CD4-positive, alpha-beta T cell (primary cell): Measurements from ENCODE around the gene SDF2L1. TPM values are rescaled to one million over a fixed set of nuclear protein-coding genes. Genes with fewer than 3 reads are reported as not detected.
"Not testable (repeated sequence)": the region's sequence is repeated elsewhere in the genome, so short reads cannot be mapped to it uniquely, and the experiment has no call there.

Experiments
- ATAC-seq: fragments of 200-7000 bp; cut with Tn5 transposase; one replicate; pipeline ENCODE4 v1.10.0; 2022; ENCODE audit warnings: mild to moderate bottlenecking; ENCODE audit not compliant: poor library complexity
- CTCF ChIA-PET: fragments of 350-600 bp; sonication (Branson Sonifier 250); formaldehyde crosslinking; loops from one replicate; lab custom pipeline; 2021; ENCODE audit warnings: antibody characterized with exemption, inconsistent platforms; lab: Charles Lee
- POLR2A ChIA-PET: fragments of 350-600 bp; sonication (Branson Sonifier 250); formaldehyde crosslinking; loops from one replicate; lab custom pipeline; 2021; ENCODE audit warnings: antibody characterized with exemption, inconsistent platforms; lab: Charles Lee
- DNase-seq, 14 experiments: peaks; one replicate each; pipeline ENCODE4 v3.0.0-alpha.2; 2013 to 2020; ENCODE audit warnings: mixed read lengths in 2 of 14
- H3K27ac ChIP-seq, 2 donors: one replicate each; pipeline versions ENCODE4 v1.5.1 to v1.7.0; 2013; ENCODE audit warnings: low read length in 2 of 2, low read depth in 1 of 2, mild to moderate bottlenecking in 1 of 2
- H3K27me3 ChIP-seq, 2 experiments: 1 replicate in 1 of 2; 2 replicates in 1 of 2; pipeline versions ENCODE4 v1.6.1 to v1.7.0; 2013; ENCODE audit warnings: low read length in 2 of 2, control low read depth in 1 of 2, mild to moderate bottlenecking in 1 of 2, moderate library complexity in 1 of 2; ENCODE audit not compliant: insufficient read depth in 2 of 2, control insufficient read depth in 1 of 2
- H3K36me3 ChIP-seq: one replicate; pipeline ENCODE4 v1.6.1; 2013; ENCODE audit warnings: low read length, control low read depth; ENCODE audit not compliant: insufficient read depth
- H3K4me1 ChIP-seq: one replicate; pipeline ENCODE4 v1.6.1; 2013; ENCODE audit warnings: low read length, control low read depth; ENCODE audit not compliant: insufficient read depth
- H3K4me3 ChIP-seq: one replicate; pipeline ENCODE4 v1.5.1; 2013; ENCODE audit warnings: mild to moderate bottlenecking, low read length, moderate library complexity
- H3K9me3 ChIP-seq, 2 experiments: 1 replicate in 1 of 2; 2 replicates in 1 of 2; pipeline versions ENCODE4 v1.6.1 to v1.7.0; 2013; ENCODE audit warnings: low read length in 2 of 2, mild to moderate bottlenecking in 2 of 2, control low read depth in 1 of 2, moderate library complexity in 1 of 2; ENCODE audit not compliant: control insufficient read depth in 1 of 2, insufficient read depth in 1 of 2
- H3K27ac Mint-ChIP-seq: one replicate; pipeline ENCODE4 v1.8.0; 2020; ENCODE audit warnings: mixed read lengths
- H3K27me3 Mint-ChIP-seq: one replicate; pipeline ENCODE4 v1.8.0; 2021; ENCODE audit warnings: mixed read lengths
- H3K36me3 Mint-ChIP-seq: one replicate; pipeline ENCODE4 v1.8.0; 2021; ENCODE audit warnings: low read depth, mixed read lengths
- H3K4me1 Mint-ChIP-seq: one replicate; pipeline ENCODE4 v1.8.0; 2021; ENCODE audit warnings: low read depth, mixed read lengths
- H3K4me3 Mint-ChIP-seq: one replicate; pipeline ENCODE4 v1.8.0; 2020; ENCODE audit warnings: mild to moderate bottlenecking, mixed read lengths
- H3K9me3 Mint-ChIP-seq: one replicate; pipeline ENCODE4 v1.8.0; 2020; ENCODE audit warnings: mixed read lengths
- intact Hi-C, 2 experiments: fragments of 100-400 bp; cut with DNase I in 1 of 2; cut with micrococcal nuclease in 1 of 2; formaldehyde crosslinking; loops; one replicate each; pipeline versions ENCODE4 v1.15.1 to v1.9.0; 2023 to 2025; cut with DNase I, micrococcal nuclease
- microRNA-seq: library from miRNA; unstranded; fragments of <30 nt; microRNA quantifications from one replicate; pipeline ENCODE4 v1.2.0, GENCODE V29; 2021; ENCODE audit warnings: borderline microRNAs expressed, borderline replicate concordance
- total RNA-seq, 174 experiments: library from RNA in 2 of 174; stranded (reverse) in 2 of 174; gene quantifications; one replicate each; pipeline ENCODE4 v1.2.3 and lab custom pipeline; 2021 to 2026
- TF ChIP-seq, protein P1 (sequence below): fragments of 200-600 bp; IDR thresholded peaks from one replicate; pipeline ENCODE4 v1.8.0; 2022; ENCODE audit warnings: antibody characterized with exemption, mild to moderate bottlenecking

Gene SDF2L1
- total RNA-seq, 2 experiments from 2014 or later: 20.0 to 21.2 TPM

DNA sequence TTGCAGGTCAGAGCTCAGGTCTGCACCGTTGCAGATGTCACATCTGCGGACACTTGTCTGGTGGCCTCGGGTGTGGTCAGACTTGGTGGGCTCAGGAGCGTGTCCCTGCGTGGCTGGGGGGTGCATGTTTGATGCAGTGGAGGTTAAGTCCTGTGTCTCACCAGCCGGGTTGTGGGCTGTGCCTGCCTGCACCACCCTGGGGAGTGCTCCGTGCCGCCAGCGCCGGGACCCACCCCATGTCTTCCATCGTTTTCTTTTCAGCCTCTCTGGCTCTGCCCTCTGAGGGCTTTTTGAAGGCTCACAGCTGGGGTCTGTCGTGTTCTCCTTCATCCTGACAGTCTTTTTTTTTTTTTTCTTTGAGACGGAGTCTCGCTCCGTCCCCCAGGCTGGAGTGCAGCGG, 49.7 kb downstream of the SDF2L1 start:
- Mint-ChIP-seq H3K4me3 (no peak overlapping the region), H3K9me3 (no peaks in the 10 kb centered on the region), H3K27me3 (no peaks in the 10 kb centered on the region), H3K36me3 (peaks cover 63% of the 10 kb centered on the region), H3K27ac (no peak overlapping the region), H3K4me1 (no peaks in the 10 kb centered on the region)
- CTCF ChIA-PET: no interaction called here
- Histone ChIP-seq H3K27me3 (no peaks in the 10 kb centered on the region), H3K4me1 (no peaks in the 10 kb centered on the region), H3K9me3 (no peaks in the 10 kb centered on the region), H3K4me3 (no peak overlapping the region), H3K36me3 (peaks cover 77% of the 10 kb centered on the region), H3K27ac (no peak overlapping the region)
- intact Hi-C loops: no loop called here
- TF ChIP-seq, protein P1, sequence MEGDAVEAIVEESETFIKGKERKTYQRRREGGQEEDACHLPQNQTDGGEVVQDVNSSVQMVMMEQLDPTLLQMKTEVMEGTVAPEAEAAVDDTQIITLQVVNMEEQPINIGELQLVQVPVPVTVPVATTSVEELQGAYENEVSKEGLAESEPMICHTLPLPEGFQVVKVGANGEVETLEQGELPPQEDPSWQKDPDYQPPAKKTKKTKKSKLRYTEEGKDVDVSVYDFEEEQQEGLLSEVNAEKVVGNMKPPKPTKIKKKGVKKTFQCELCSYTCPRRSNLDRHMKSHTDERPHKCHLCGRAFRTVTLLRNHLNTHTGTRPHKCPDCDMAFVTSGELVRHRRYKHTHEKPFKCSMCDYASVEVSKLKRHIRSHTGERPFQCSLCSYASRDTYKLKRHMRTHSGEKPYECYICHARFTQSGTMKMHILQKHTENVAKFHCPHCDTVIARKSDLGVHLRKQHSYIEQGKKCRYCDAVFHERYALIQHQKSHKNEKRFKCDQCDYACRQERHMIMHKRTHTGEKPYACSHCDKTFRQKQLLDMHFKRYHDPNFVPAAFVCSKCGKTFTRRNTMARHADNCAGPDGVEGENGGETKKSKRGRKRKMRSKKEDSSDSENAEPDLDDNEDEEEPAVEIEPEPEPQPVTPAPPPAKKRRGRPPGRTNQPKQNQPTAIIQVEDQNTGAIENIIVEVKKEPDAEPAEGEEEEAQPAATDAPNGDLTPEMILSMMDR: no peak
- ATAC-seq (no peak), DNase-seq (no peak)
- POLR2A ChIA-PET: no interaction called here

DNA sequence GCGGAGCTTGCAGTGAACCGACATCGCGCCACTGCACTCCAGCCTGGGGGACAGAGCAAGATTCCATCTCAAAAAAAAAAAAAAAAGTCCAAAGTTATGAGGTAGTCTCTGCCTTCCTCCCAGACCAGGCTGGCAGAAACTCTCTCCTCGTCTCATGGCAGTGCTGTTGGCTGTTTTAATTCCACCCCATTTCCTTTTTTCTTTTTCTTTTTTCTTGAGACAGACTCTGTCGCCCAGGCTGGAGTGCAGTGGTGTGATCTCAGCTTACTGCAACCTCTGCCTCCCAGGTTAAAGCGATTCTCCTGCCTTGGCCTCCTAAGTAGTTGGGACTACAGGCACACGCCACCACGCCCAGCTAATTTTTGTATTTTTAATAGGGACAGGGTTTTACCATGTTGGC, 50.8 kb downstream of the SDF2L1 start:
- H3K9me3 Mint-ChIP-seq, H3K9me3 ChIP-seq, H3K4me3 Mint-ChIP-seq, H3K27me3 ChIP-seq, DNase-seq, H3K4me1 Mint-ChIP-seq, H3K27me3 Mint-ChIP-seq, intact Hi-C loops, H3K27ac Mint-ChIP-seq, H3K4me3 ChIP-seq, H3K27ac ChIP-seq, H3K4me1 ChIP-seq, ATAC-seq, POLR2A ChIA-PET, CTCF ChIA-PET: not testable (repeated sequence)
- H3K36me3 Mint-ChIP-seq: peaks cover 64% of the 10 kb centered on the region
- H3K36me3 ChIP-seq: peaks cover 75% of the 10 kb centered on the region

DNA sequence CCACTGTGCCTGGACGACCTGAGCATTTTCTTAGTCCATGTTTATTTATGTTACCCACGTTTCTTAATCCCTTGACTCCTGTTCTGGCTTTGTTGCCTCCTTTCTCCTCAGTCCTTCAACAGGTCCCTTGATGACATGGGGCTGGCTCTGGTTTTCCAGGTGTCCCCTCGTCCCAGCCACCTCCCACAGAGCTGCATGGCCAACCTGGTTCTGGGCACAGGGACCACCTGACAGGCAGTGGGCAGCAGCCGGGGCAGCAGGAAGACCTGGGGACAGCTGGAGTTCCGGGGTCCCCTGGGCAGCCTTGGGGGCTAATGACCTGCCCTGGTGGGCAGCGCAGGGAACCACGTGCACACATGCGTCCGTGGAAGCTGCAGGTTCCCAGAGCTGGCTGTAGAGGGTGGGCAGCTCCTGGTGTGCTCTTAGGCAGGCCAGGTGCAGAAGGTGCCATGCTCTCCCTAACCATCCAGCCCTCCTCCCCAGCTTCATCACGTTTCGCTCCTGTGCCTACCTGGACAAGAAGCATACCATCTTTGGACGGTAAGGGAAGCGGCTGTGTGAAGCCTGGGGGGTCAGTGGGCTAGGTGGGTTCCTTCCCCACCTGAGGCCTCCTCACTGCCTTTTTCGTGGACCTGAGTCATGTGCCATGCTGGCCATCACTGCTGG, 51.4 kb downstream of the SDF2L1 start:
- no peak for DNase-seq
- no peak for ATAC-seq
- no peaks in the 10 kb centered on the region for H3K4me1 ChIP-seq
- no peaks in the 10 kb centered on the region for H3K27me3 Mint-ChIP-seq
- H3K27ac Mint-ChIP-seq: no peak overlapping the region
- H3K36me3 Mint-ChIP-seq: peaks cover 61% of the 10 kb centered on the region
- intact Hi-C loops: no loop called here
- H3K4me1 Mint-ChIP-seq: no peaks in the 10 kb centered on the region
- H3K36me3 ChIP-seq: peaks cover 71% of the 10 kb centered on the region
- H3K9me3 Mint-ChIP-seq: no peaks in the 10 kb centered on the region
- ChIA-PET CTCF (no interaction called here), POLR2A (no interaction called here)
- H3K27ac ChIP-seq: no peak overlapping the region
- H3K4me3 Mint-ChIP-seq: no peak overlapping the region
- TF ChIP-seq, protein P1: no peak
- no peaks in the 10 kb centered on the region for H3K27me3 ChIP-seq
- H3K9me3 ChIP-seq: no peaks in the 10 kb centered on the region
- no peak overlapping the region for H3K4me3 ChIP-seq

Small RNAs within 50 kb of the gene (microRNA-seq; reads per million reads assigned to microRNA genes)
- gene MIR130B (157 reads per million, percentile 69 among the genes with 10 or more reads in this experiment), gene MIR301B (not detected)

Other genes starting within 250 kb of the SDF2L1 start
- gene HIC2, start 224.9 kb upstream of the SDF2L1 start, total RNA-seq: 10 to 100 TPM in 1 of 2 experiments, 1 to 10 TPM in 1; 10.0 TPM
- 1 to 10 TPM; 3.9 to 4.3 TPM for gene TMEM191C, start 174.9 kb upstream of the SDF2L1 start, total RNA-seq
- gene RIMBP3C, start 90.8 kb upstream of the SDF2L1 start, total RNA-seq: under 1 TPM in 1 of 2 experiments, not detected in 1; 0.14 TPM
- 10 to 100 TPM; 18.7 TPM for gene UBE2L3, start 74.6 kb upstream of the SDF2L1 start, total RNA-seq
- 10 to 100 TPM; 23.9 to 25.2 TPM for gene YDJC, start 12.3 kb upstream of the SDF2L1 start, total RNA-seq
- under 1 TPM; 0.14 to 0.20 TPM for gene CCDC116, start 9.5 kb upstream of the SDF2L1 start, total RNA-seq
- 10 to 100 TPM; 43.8 to 46.2 TPM for gene PPIL2, start 23.7 kb downstream of the SDF2L1 start, total RNA-seq
- gene YPEL1, start 93.5 kb downstream of the SDF2L1 start, total RNA-seq: 1 to 10 TPM; 2.3 to 2.6 TPM
- 10 to 100 TPM; 39.4 to 44.0 TPM for gene MAPK1, start 225.3 kb downstream of the SDF2L1 start, total RNA-seq